Measurements from ENCODE around the gene FFAR3.

The FFAR3 gene

GRCh38 chr19:35380450-35381124 lies 22.3 kb downstream of the FFAR3 start:
- H3K27ac ChIP-seq (replicated peaks), result no peak overlapping the region
- H3K4me3 ChIP-seq (replicated peaks; ENCODE audit: insufficient read depth, low read length), result no peak overlapping the region
- TF ChIP-seq CTCF (IDR thresholded peaks at IDR 0.05; ENCODE audit: insufficient read depth, low read length) (no peak), SPI1 (IDR thresholded peaks at IDR 0.05; ENCODE audit: borderline replicate concordance, low read depth) (no peak), REST (IDR thresholded peaks at IDR 0.05; ENCODE audit: insufficient replicate concordance, low read depth) (no peak), GABPA (IDR thresholded peaks at IDR 0.05; ENCODE audit: low read depth) (no peak), POLR2AphosphoS5 (IDR thresholded peaks at IDR 0.05; ENCODE audit: low read depth) (no peak)
- DNase-seq (ENCODE audit: low read depth in 1 of 2, low spot score in 1 of 2), result no peak
- no peaks in the 10 kb centered on the region for H3K27me3 ChIP-seq (ENCODE audit: insufficient read depth, poor library complexity, severe bottlenecking)

- DNase-seq (ENCODE audit: low read depth in 1 of 2, low spot score in 1 of 2), result no peak
- Histone ChIP-seq H3K4me3 (replicated peaks; ENCODE audit: insufficient read depth, low read length) (no peak overlapping the region), H3K27me3 (ENCODE audit: insufficient read depth, poor library complexity, severe bottlenecking) (no peaks in the 10 kb centered on the region), H3K27ac (replicated peaks) (no peak overlapping the region)
- TF ChIP-seq GABPA (IDR thresholded peaks at IDR 0.05; ENCODE audit: low read depth), result no peak
- no peak for TF ChIP-seq CTCF (IDR thresholded peaks at IDR 0.05; ENCODE audit: insufficient read depth, low read length)
- no peak for TF ChIP-seq SPI1 (IDR thresholded peaks at IDR 0.05; ENCODE audit: borderline replicate concordance, low read depth)
- no peak for TF ChIP-seq REST (IDR thresholded peaks at IDR 0.05; ENCODE audit: insufficient replicate concordance, low read depth)
- TF ChIP-seq POLR2AphosphoS5 (IDR thresholded peaks at IDR 0.05; ENCODE audit: low read depth), result no peak
These were observed 23.1 kb downstream of the FFAR3 start for GRCh38 chr19:35381318-35381717.

GRCh38 chr19:35381926-35382325 lies 23.7 kb downstream of the FFAR3 start:
- no peak for TF ChIP-seq POLR2AphosphoS5 (IDR thresholded peaks at IDR 0.05; ENCODE audit: low read depth)
- TF ChIP-seq REST (IDR thresholded peaks at IDR 0.05; ENCODE audit: insufficient replicate concordance, low read depth), result no peak
- no peak for TF ChIP-seq SPI1 (IDR thresholded peaks at IDR 0.05; ENCODE audit: borderline replicate concordance, low read depth)
- no peak for TF ChIP-seq GABPA (IDR thresholded peaks at IDR 0.05; ENCODE audit: low read depth)
- TF ChIP-seq CTCF (IDR thresholded peaks at IDR 0.05; ENCODE audit: insufficient read depth, low read length), result no peak
- no peak overlapping the region for H3K4me3 ChIP-seq (replicated peaks; ENCODE audit: insufficient read depth, low read length)
- H3K27ac ChIP-seq (replicated peaks), result no peak overlapping the region
- no peaks in the 10 kb centered on the region for H3K27me3 ChIP-seq (ENCODE audit: insufficient read depth, poor library complexity, severe bottlenecking)
- DNase-seq (ENCODE audit: low read depth in 1 of 2, low spot score in 1 of 2), result no peak
